ENCODE measurements around the gene TEX26.
A peak's percentile ranks its signal among the peaks of the same experiment; 100 is the strongest.

TEX26 gene

GRCh38 chr13:30932481-30933353 lies at the start of gene TEX26:
TSS of gene TEX26 (plus strand) at chr13:30932656. CDS start at chr13:30932716, 60 bp downstream.
- TF ChIP-seq CTCF (IDR thresholded peaks at IDR 0.05; ENCODE audit: extremely low read depth, insufficient read depth, missing control alignments) = no peak
- in situ Hi-C loops (cut with MboI; ENCODE audit: low pct_unique_long_range_greater_than_20kb, low sequenced_read_pairs, unreplicated experiment) = no loop called here
- DNase-seq (ENCODE audit: low spot score) = no peak

GRCh38 chr13:30882996-30883766 lies 49.3 kb upstream of the TEX26 start:
- in situ Hi-C loops (cut with MboI; ENCODE audit: low pct_unique_long_range_greater_than_20kb, low sequenced_read_pairs, unreplicated experiment) = no loop called here
- no peak for DNase-seq (ENCODE audit: low spot score)
- no peak for TF ChIP-seq CTCF (IDR thresholded peaks at IDR 0.05; ENCODE audit: extremely low read depth, insufficient read depth, missing control alignments)

GRCh38 chr13:30884543-30884942 lies 47.9 kb upstream of the TEX26 start:
- DNase-seq (ENCODE audit: low spot score) = no peak
- in situ Hi-C loops (cut with MboI; ENCODE audit: low pct_unique_long_range_greater_than_20kb, low sequenced_read_pairs, unreplicated experiment) = no loop called here

GRCh38 chr13:30889196-30889690 lies 43.2 kb upstream of the TEX26 start:
- in situ Hi-C loops (cut with MboI; ENCODE audit: low pct_unique_long_range_greater_than_20kb, low sequenced_read_pairs, unreplicated experiment) = no loop called here
- DNase-seq (ENCODE audit: low spot score) = no peak
- no peak for TF ChIP-seq CTCF (IDR thresholded peaks at IDR 0.05; ENCODE audit: extremely low read depth, insufficient read depth, missing control alignments)

More at GRCh38 chr13:30884543-30884942, 47.9 kb upstream of the TEX26 start:
- TF ChIP-seq CTCF (IDR thresholded peaks at IDR 0.05; ENCODE audit: extremely low read depth, insufficient read depth, missing control alignments) = no peak

GRCh38 chr13:30892966-30893365 lies 39.5 kb upstream of the TEX26 start:
- no peak for DNase-seq (ENCODE audit: low spot score)
- TF ChIP-seq CTCF (IDR thresholded peaks at IDR 0.05; ENCODE audit: extremely low read depth, insufficient read depth, missing control alignments) = peak; percentile 30
- in situ Hi-C loops (cut with MboI; ENCODE audit: low pct_unique_long_range_greater_than_20kb, low sequenced_read_pairs, unreplicated experiment) = no loop called here

GRCh38 chr13:30895773-30896172 lies 36.7 kb upstream of the TEX26 start:
- in situ Hi-C loops (cut with MboI; ENCODE audit: low pct_unique_long_range_greater_than_20kb, low sequenced_read_pairs, unreplicated experiment) = no loop called here
- DNase-seq (ENCODE audit: low spot score) = no peak
- no peak for TF ChIP-seq CTCF (IDR thresholded peaks at IDR 0.05; ENCODE audit: extremely low read depth, insufficient read depth, missing control alignments)

Data from GM13977 (cell line).